Right forelimb (tissue), 1 donor: ENCODE measurements around the gene ZFYVE9.
A peak's percentile ranks its signal among the peaks of the same experiment; 100 is the strongest.
"Not testable (repeated sequence)": the region's sequence is repeated elsewhere in the genome, so short reads cannot be mapped to it uniquely, and the experiment has no call there.

ENCODE experiments used
- DNase-seq: peaks from one replicate; pipeline ENCODE4 v3.0.0-alpha.2; 2018

The ZFYVE9 gene

DNA sequence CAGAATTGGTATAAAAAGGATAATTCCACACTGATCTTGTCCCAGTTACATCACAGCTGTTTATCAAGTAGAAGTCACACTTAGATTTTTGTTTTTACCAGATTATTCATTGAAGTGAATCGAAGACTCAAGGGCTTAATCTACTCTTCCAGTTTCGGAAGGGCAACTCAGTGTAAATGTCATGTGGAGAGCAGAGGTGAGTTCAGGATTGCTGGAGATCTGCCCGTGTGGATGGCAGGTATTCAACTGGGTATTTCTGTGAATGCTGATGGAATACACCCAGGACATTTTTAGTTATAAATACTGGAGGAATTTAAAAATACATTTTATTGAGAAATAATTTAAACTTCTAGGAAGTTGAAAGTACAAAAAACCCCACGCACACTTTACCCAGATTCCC, 204.8 kb downstream of the ZFYVE9 start:
- DNase-seq = no peak

DNA sequence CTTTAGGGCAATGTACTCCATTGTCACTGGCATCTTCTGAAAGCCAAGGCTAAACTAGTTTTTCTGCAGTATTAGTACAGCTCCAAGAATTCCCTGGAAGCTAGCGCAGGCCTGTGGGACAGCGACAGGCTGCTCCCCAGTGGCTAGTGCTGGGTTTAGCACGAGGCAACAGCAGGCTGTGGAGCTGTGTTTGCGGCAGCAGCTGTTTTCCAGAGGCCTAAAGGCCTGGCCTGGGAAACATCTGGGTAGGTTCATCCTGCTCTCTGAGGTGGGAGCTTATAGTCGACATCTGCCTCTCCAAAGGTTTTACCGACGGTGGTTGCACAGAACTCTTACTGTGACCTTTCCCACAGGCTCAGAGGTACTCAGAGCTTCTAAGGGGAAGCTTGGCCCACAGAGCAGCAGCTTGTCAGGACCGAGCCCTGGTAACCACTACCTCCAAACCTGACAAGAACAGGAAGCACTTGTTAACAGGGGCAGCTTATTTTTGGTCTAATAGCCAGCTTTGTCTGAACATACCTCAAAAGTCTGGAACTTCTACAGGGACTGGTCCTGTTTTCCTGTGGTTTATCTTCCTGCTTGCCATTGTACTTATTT, 206.9 kb downstream of the ZFYVE9 start:
- no peak for DNase-seq

DNA sequence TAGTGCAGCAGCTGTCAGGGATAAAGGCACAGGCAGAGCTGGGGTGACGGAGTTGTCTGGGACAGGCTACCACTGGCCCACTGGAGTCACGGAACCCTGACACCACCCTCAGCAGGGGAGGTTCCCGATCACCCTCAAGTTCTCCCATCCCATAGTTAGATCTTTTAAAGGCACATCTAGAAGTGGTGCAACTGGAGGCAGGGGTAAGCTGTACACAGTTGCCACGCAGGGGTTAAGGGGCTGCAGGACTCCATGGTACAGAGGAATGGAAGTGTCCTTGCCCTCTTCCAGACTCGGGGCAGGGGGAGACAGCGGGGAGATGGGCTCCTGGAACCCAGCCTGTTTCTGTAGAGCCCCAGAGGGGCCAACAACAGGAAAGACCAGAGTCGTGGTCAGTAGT, 210.8 kb downstream of the ZFYVE9 start:
- DNase-seq = no peak

DNA sequence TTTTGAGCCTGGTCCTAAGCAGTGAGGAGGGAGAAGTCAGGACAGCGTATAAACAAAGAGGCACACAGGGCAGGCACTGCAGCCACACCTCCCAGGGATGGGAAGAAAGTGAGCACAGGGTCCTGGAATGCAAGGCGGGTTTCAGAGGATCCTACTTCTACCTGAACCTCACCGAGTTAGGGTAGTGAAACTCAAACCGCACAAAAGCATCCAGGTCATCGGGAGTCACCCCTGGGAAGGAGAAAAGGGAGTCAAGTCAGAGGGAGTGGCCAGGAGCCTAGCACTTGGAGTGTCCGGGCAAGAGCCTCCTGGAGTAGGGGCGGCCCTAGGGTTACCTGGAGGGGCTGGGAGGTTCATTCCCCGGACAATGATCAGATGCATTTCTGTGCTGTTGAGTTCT, 213.5 kb downstream of the ZFYVE9 start:
- DNase-seq = no peak

DNA sequence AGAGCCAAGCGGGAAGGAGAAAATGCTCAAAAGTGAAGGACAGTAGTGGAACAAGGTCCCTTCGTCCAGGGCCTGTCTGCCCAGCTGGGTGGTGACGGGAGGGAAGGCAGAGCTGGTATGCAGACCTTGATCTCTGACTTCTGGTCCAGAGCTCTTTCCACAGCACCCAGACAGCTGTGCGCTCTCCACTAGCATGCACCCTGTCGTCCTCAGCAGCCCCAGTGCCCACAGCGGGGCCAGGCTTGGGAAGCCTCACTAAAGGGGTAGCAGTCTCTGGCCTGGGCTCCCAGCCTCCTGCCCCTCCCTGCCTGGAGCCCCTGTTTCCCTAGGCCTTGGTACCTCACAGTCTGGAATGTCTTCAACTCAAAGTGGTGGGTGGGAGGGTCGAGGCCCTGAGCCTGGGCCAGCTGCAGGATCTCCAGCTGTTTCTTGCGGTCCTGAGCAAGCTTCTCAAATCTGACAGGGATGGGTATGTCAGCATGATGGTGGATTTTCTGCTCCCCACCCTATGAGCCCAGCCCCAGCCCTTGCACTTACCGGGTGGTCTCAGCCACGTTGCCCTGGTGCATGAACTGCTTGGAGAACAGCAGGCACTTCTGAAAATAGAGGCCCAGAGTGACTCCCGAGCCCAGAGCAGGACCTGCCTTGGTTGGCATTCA, 214.1 kb downstream of the ZFYVE9 start:
- no peak for DNase-seq

DNA sequence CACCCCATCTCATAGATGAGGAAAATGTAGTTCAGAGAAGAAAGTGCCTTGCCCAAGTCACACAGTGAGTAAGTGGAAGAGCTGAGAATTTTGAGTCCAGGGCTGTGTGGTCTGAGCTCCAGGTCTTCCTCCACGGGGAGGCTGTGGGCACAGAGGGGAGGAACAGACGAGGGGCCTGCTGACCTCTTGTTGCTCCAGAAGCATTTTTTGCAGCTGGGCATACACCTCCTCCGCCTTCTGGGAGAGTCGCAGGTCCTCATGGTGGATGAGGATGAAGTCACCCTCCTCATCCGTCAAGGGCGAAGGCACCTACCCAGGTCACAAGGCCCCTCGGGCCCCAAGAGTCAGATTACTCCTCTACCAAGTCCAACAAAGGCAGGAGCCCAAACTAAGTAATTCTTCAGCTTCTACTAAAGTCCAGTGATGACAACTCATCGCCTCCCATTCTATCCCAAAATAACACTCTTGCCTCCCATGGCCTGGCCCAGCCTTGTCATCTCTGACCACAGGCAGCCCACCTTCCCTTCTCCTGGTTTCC, 215.0 kb downstream of the ZFYVE9 start:
- no peak for DNase-seq

DNA sequence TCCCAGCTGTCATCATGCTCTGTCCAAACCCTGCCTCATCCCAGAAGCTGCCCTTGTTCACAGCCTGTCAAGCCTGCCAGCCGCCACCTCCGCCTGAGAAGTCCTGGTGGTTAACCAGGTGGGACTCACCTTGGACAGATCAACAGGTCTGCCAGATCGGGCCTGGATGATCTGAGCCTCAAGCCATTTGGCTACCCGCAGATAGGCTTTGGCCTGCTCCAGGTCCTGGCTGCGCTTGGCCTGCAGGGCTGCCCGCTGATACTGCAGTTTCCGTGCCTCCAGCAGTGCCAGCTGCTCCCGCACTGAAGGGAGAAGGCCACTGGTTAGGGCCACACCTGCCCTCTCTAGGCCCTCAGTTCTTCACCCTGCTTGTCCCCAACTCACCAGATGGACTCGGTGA, 215.5 kb downstream of the ZFYVE9 start:
- no peak for DNase-seq

DNA sequence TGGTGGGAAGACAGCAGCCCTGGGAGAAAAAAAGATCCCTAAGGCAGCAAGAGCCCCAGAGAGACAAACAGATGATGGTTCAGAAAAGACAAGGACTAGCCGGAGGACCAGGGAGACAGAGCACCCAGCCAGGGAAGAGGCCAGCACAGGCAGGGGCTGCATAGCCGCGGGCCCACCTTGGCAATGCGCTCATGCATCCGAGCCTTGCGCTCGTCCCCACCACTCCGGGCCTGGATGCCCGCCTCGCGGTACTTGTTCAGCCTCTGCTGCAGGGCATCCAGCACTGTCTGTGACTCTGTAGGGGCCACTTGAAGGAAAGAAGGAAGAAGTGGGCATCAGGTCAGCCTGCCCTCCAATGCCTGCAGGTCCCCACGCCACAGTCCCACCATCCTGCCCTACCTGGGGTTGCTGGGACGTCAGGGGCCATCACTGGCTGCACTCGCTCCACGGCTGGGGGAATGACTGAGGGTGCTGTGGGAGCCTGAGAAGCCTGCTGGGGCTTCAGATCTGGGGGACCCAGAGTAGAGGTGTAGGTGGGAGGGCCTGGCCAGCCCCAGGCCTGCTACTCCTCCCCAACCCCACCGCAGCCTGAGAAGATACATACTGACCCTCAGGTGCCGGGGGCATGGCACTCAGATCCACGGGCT, 217.1 kb downstream of the ZFYVE9 start:
- no peak for DNase-seq

DNA sequence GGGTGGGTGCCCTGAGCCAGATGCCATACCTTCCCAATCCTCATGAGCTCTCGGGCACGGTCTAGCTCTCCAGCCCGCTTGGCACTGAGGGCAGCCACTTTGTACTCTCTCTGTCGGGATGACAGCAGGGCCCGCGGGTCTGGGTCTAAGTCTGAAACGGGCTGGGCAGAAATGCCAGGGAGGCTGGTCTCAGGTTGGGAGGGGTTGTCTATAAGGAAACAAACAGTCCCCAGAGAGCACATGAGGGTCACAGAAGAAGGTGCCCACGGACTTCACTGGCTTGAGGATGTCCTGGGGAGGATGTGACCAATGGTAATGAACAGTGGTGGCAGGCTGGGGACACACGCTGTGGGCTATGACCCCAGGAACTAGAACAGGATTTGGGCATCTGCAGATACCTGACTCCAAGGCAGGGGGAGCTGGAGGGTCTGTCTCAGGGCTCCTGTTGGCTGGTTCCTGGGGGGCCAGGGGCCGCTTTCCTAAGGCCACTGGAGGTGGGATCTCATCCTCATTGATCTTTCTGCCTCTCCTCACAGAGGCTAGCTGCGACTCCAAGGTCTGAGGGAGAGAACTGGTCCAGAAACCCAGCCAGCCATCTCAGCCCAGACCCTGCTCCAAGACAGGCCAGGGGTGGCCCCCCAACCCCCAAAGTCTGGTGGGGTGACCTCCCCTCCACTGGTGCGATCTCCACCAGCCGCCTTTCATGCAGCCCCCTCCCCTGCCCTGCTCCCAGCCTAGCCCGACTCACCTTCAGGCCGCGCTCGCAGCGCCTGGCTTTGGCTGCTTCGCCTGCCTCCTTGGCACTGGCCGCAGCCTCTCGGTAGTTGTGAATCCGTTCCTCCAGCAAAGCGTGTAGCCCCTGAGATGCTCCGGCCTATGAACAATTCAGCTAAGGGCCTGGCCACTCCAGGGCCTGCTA, 218.0 kb downstream of the ZFYVE9 start:
- DNase-seq = no peak

DNA sequence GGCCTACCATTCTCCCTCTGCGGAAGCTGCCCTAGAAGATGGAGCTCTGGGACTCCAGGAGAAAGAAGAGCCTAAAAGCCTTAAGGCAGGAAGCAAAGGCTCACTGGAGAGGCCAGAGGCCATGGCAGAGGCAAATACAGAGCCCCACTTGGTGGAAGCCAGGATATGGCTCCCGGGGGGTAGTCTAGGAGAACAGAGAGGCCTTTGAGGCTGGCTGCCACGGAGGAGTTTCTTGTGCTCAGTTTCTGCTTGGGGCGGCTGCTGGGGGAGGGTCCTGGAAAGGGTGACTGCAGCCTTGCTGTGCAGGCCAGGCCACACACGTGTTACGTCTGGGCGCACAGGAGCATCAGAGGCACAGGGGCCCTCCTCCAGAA, 218.7 kb downstream of the ZFYVE9 start:
- no peak for DNase-seq

DNA sequence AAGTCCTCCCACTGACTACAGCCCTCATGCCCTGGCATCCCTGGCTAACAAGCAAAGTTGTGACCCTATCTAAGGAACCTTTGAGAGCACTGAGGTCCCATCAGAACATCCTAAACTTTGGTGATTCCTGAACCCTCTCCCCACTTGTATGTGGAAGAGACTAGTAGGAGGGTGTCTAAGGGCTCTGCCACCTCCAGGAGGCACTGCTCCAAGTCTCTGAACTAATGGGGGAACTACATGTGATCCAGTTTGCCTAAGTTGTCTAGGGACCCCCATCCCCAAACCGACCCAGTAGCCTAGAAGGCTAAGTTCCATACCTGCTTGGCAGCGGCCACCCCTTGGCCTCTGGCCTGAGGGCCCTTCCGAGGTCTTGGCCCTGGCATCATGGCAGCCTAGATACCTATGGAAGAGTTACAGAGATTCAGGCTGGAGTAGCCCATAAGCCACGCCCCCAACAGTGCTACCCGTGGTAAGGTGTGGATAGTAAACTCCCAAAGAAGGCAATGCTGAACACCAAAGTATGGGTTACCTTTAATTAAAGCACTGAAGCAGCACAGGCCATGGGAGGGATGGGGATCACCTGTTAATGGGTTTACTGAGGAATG, 222.4 kb downstream of the ZFYVE9 start:
- no peak for DNase-seq

DNA sequence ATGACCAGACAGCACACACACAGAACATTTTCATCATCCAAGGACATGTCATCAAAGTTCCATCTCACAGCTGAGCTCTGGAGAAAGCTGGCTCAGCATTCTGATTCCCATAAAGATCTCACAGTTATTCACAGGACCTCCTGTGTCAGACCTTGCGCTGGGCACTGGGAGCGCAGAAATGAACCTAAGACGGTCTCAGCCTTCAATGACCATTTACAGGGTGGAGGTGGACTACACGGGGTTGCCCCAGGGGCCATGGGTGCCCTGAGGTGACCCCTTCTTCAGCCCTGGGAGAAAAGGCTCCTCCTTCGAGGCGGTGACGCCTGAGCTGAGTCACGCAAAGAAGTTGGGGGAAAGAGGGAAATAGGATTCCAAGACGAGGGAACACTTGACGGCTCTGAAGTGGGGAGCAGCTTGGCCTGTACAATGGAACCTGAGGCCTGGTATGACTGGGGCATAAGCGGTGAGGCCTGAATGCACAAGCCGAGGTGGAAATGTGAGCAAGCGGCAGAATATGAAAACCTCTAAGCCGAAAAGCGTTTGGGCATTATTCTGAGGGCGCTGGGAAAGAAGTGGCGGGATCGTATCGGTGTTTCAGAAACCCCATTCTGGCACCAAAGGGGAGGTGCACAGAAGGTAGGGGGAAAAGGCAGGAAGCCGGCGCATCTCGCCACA, 223.3 kb downstream of the ZFYVE9 start:
- DNase-seq = no peak

DNA sequence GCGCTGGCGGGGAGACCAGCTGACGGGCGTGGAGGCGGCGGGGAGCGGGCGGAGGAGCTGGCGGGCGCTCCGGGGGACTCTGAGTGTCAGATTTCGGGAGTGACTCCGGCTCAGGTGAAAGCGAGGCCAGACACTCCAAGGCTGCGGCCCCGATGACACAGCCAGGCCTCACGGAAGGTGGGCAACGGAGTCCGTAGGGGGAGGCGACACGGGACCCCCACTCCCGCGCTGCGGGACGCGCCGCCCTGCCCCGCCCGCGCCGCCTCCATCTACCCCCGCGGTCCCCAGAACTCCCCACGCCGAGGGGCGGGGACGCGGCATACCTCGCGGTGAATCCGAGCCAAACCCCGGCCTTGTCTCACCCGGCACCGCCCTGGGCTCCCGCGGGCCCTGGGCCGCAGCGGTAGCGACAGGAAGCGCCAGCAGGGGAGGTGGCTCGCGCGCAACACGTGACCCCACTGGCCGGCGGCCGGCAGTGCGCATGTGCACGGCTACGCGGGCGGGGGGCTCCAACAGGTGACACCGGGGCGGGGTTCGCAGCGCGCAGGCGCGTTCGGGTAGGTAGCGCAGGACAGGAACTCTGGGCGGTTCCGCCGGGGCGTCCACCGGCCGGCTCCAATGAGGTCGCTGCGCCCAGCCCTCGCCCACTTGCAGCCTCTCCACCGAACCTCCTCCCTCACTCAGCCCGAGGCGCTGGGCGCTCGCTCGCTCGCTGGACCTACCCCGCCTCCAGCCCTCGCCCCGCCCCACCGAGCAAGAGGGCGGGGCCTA, 224.0 kb downstream of the ZFYVE9 start, which contains the start of gene CC2D1B:
Gene CC2D1B, minus strand, starts transcription at position 460 of the 771 bp plus-strand sequence. CDS start 1,585 bp downstream, outside the sequence.
- DNase-seq = peak; percentile 99

DNA sequence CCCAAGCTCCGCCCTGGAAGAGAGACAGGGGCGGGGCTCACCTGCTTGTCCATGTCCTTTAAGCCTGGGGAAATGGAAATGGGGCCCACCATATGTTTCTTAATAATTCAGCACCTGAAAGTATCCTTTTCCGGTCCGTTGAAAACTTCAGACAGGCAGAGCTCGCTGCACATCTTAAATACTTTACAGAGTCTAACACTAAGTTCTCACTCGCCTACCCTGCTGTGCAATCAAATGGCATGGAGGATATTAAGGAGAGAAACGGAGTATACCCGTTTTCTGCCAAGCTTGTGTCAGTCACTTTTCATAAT, 224.6 kb downstream of the ZFYVE9 start:
- no peak for DNase-seq

DNA sequence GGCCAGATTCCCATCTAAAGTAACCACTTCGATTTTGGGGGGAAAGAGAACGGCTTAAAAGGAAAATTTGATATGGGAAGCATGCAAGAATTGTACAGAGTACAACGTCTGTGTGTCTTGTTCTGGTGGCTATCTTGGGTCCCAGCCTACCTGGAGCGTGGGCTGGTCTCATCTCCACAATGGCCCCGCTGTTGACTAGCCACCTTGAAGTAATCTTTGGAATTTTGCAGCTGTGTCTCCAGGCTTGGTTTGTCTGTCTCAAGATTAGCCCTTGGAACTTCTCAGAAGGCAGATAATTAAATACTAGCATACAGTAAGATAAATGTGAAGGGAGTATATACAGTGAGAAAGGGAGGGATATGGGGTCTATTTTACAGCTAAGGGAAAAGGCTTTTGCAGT, 225.4 kb downstream of the ZFYVE9 start:
- DNase-seq = no peak

DNA sequence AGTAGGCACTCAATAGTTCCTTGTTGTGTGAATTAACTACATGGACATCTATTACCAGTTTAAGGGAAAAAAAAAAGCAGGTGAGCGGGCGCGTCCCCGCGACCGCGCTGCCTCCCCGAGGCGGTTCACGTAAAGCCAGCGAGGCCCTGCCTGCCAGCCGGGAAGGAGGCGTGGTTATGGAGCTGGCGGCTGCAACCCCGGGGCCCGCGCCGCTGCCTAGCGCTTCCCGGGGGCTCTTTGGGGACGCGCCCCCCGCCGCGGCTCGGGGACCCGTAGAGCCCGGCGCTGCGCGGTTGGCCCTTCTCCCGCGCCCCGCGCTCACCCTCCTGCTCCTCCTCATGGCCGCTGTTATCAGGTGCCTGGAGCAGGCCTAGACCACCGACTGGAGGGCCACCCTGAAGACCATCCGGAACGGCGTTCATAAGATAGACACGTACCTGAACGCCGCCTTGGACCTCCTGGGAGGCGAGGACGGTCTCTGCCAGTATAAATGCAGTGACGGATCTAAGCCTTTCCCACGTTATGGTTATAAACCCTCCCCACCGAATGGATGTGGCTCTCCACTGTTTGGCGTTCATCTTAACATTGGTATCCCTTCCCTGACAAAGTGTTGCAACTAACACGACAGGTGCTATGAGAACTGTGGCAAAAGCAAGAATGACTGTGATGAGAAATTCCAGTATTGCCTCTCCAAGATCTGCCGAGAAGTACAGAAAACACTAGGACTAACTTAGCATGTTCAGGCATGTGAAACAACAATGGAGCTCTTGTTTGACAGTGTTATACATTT, 226.7 kb downstream of the ZFYVE9 start:
- no peak for DNase-seq

DNA sequence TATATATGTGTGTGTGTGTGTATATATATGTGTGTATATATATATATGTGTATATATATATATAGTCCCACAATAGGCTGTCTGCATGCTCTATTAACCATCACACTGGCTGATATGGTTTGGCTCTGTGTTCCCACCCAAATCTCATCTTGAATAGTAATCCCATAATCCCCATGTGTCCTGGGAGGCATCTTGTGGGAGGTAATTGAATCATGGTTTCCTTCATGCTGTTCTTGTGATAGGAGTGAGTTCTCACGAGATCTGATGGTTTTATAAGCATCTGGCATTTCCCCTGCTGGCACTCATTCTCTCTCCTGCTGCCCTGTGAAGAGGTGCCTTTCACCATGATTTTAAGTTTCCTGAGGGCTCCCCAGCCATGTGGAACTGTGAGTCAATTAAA, 228.0 kb downstream of the ZFYVE9 start:
- not testable (repeated sequence) for DNase-seq

DNA sequence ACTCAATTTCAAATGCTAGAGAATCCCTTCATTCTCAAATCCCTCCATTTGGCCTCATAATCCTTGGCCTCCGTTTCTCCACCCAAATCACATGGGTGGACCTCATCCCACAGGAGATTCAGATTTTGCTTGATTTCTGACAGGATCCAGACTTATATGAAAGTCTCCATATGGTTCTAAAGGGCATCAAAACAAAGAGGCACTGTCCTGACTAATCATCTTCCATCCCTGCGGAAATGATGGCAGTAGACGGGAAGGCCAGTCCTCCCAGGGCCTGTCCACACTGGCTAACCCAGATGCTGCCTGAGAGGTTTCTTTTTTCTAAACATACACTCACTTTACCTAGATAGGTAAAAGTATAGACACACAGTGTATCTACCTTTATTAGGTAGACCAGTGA, 243.5 kb downstream of the ZFYVE9 start:
- no peak for DNase-seq

DNA sequence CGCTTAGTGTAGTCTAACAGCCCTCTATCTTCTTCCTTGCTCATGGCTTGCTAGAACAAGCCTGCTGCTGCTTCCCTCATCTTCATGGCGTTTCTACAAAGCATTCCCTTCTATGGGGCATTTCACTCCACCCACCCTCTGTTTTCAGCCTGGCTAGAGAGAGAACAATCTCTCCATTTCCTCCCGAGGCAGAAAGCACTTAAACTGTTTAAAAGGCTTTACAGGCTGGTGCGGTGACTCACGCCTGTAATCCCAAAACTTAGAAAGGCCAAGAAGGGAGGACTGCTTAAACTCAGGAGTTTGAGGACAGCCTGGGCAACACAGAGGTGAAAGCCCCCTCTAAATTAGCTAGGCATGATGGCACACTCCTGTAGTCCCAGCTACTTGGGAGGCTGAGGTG, 244.6 kb downstream of the ZFYVE9 start:
- no peak for DNase-seq

DNA sequence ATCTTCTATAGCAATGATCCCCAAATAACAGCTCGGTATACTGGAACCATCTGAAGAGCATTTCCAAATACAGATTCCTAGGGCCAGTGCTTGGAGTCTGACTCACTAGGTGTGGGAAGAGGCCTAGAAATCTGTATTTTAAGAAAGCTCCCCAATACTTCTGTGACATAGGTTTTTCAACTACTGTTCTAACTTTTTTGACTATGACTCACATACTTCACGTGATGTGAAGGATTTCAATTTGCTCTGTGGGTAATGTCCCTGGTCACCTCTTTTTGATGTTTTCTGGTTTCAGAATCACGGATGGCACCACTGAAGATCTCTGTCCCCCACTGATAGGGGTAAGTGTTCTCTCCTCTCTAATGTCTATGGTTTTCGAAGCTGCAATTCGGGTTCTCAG, 251.3 kb downstream of the ZFYVE9 start:
- DNase-seq = no peak
